ENCODE data around the gene B3GAT3.

B3GAT3 gene

DNA sequence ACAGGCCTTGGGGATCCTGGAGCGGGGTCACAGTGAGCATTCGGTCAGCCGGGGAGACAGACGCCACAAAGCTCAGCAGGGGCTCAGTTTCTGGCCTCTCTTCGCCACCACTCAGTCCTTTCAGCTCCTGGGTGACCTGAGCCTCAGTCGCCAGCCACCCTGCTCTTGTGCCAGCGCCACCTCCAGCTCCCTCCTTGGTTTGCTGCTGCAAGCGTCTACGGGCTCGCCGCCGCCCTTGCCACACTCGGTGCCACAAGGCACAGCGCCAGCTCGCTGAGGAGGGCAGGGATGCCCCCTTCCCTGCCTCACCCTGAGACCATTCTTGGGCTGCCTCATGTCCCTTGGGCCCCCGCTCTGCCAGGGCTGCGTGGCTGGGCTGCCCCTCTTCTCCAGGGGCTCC, 46.6 kb downstream of the B3GAT3 start:
- Histone ChIP-seq H3K4me3 (ENCODE audit: low read depth, low read length) (no peak overlapping the region), H3K9me3 (ENCODE audit: insufficient read depth, low read depth, low read length) (no peaks in the 10 kb centered on the region), H2BK120ac (ENCODE audit: insufficient read depth, low read length, poor library complexity) (no peak overlapping the region), H3K23ac (ENCODE audit: low read length) (no peak overlapping the region), H4K8ac (ENCODE audit: low read depth, low read length) (no peak overlapping the region), H2BK12ac (ENCODE audit: low read length) (no peak overlapping the region), H3K9ac (ENCODE audit: low read length) (peak overlapping the region; percentile 41), H3K4me2 (ENCODE audit: low read length) (peak overlapping the region; percentile 88), H4K12ac (ENCODE audit: low read depth, low read length) (no peak overlapping the region), H3K79me1 (ENCODE audit: low read length) (peaks cover 12% of the 10 kb centered on the region), H2AK5ac (ENCODE audit: low read length) (no peak overlapping the region), H2AFZ (ENCODE audit: insufficient read depth, low read length, poor library complexity) (no peak overlapping the region), H3K4ac (ENCODE audit: low read depth, low read length) (peak overlapping the region; percentile 6), H3K79me2 (ENCODE audit: control insufficient read depth, insufficient read depth, low read length, poor library complexity) (peaks cover 15% of the 10 kb centered on the region), H3K36me3 (ENCODE audit: control insufficient read depth in 1 of 2, insufficient read depth in 2 of 2, low read length in 2 of 2) (peaks cover 39 to 51% of the 10 kb centered on the region in 2 experiments), H4K91ac (ENCODE audit: low read depth, low read length) (no peak overlapping the region), H2BK5ac (ENCODE audit: low read depth, low read length, poor library complexity) (no peak overlapping the region), H3K14ac (ENCODE audit: low read length) (peak overlapping the region; percentile 5), H3K4me1 (ENCODE audit: control insufficient read depth in 1 of 2, insufficient read depth in 2 of 2, low read length in 2 of 2) (peaks cover 11 to 13% of the 10 kb centered on the region in 2 experiments), H3K18ac (ENCODE audit: low read length) (peak overlapping the region; percentile 5), H3K27ac (ENCODE audit: low read depth, low read length) (no peak overlapping the region), H3K27me3 (ENCODE audit: insufficient read depth, low read length) (no peaks in the 10 kb centered on the region)
- WGBS (ENCODE audit: extremely low coverage, insufficient coverage, insufficient read length), result no CpG with 5 or more reads among the region's 17 CpGs
- DNase-seq, result no peak

DNA sequence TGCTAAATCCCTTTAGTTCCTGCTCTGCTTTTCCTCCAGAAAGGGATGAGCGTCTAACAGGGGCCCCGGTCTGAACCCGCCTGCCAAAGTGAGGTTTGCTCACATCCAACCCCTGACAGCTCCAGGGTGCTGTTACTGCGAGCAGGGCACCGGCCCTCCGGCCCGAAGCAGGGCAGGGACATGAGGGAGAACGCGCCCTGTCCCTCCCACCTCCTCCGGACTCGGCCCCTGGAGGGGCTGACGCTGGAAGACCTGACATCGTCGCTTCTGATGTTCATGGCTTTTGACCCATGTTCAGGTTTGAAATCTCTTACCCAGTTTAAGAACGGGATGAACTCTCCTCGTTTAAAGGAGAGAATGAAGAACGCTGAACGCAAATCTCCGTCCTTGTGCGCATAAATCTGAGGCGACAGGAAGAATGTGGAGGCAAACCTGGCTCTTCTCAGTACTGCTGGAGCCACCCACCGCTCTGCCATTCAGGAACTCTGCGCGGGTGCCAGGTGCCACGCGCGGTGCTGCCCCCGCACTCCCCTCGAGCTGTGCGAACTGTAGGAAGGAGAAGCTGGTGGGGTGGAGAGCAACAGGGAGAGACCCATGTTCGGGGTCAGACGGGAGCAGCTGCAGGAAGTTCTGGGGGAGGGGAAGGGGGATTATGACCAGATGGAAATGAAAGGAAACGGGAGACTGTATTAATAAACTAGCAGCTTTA, 47.3 kb downstream of the B3GAT3 start:
- Histone ChIP-seq H4K12ac (ENCODE audit: low read depth, low read length) (peak overlapping the region; percentile 61), H2AFZ (ENCODE audit: insufficient read depth, low read length, poor library complexity) (peak overlapping the region; percentile 41), H3K14ac (ENCODE audit: low read length) (peak overlapping the region; percentile 38), H2BK12ac (ENCODE audit: low read length) (no peak overlapping the region), H3K9ac (ENCODE audit: low read length) (peak overlapping the region; percentile 89), H3K23ac (ENCODE audit: low read length) (no peak overlapping the region), H3K4me3 (ENCODE audit: low read depth, low read length) (peak overlapping the region; percentile 75), H3K9me3 (ENCODE audit: insufficient read depth, low read depth, low read length) (no peaks in the 10 kb centered on the region), H3K27me3 (ENCODE audit: insufficient read depth, low read length) (no peaks in the 10 kb centered on the region), H3K18ac (ENCODE audit: low read length) (peak overlapping the region; percentile 51), H3K79me1 (ENCODE audit: low read length) (peaks cover 12% of the 10 kb centered on the region), H2AK5ac (ENCODE audit: low read length) (peak overlapping the region; percentile 12), H3K27ac (ENCODE audit: low read depth, low read length) (peak overlapping the region; percentile 53), H2BK5ac (ENCODE audit: low read depth, low read length, poor library complexity) (peak overlapping the region; percentile 42), H3K4me2 (ENCODE audit: low read length) (peak overlapping the region; percentile 88), H3K4ac (ENCODE audit: low read depth, low read length) (peak overlapping the region; percentile 41), H4K8ac (ENCODE audit: low read depth, low read length) (peak overlapping the region; percentile 76), H4K91ac (ENCODE audit: low read depth, low read length) (peak overlapping the region; percentile 84), H3K79me2 (ENCODE audit: control insufficient read depth, insufficient read depth, low read length, poor library complexity) (peaks cover 15% of the 10 kb centered on the region), H2BK120ac (ENCODE audit: insufficient read depth, low read length, poor library complexity) (peak overlapping the region; percentile 16), H3K36me3 (ENCODE audit: control insufficient read depth in 1 of 2, insufficient read depth in 2 of 2, low read length in 2 of 2) (peaks cover 42 to 55% of the 10 kb centered on the region in 2 experiments), H3K4me1 (ENCODE audit: control insufficient read depth in 1 of 2, insufficient read depth in 2 of 2, low read length in 2 of 2) (peaks cover 11 to 13% of the 10 kb centered on the region in 2 experiments)
- DNase-seq, result peak in 1 of 2 donors; percentile 42
- no CpG with 5 or more reads among the region's 33 CpGs for WGBS (ENCODE audit: extremely low coverage, insufficient coverage, insufficient read length)

DNA sequence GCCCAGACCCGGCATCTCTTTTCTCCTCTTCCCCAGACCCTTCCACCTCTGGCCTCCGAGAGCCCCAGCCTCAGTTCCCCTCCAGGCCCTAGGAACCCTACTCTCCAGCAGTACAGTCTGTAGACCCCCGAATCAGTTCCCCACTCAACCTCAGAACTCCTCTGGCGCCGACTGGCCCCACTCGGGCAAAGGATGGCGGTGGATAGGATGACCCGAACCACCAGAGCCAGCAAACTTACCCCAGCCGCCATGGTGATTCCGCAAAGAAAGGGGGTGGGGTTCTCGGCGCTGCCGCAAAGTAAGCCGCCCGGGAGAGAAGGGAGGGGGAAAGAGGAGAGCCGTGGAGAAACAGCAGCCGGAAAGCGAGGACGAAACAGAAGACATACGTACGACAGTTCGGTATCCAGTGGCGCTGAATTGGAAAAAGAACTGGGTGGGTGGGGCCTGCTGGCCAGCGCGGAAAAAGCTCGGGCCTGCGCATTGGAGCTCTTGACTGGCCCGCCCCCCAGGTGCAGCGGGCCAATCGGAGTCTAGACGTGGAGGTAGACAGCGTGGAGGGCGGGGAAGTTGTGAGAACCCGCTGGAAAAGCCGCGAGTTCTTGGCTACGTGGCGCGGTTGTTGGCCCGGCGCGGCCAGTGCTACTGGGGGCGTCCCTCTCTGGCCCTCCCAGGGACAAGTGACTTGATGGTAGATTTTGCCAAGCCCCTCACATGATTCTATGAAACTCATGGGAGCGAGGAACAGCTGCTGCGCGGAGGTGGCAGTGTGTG, 48.0 kb downstream of the B3GAT3 start, which contains the start of gene EEF1G:
Gene EEF1G, minus strand, starts transcription at position 300 of the 771 bp plus-strand sequence. Its CDS starts 49 bp downstream, at position 251.
- Histone ChIP-seq H3K4me1 (ENCODE audit: control insufficient read depth in 1 of 2, insufficient read depth in 2 of 2, low read length in 2 of 2) (peaks cover 11 to 13% of the 10 kb centered on the region in 2 experiments), H2AK5ac (ENCODE audit: low read length) (peak within 1 kb of the TSS; percentile 33), H3K36me3 (ENCODE audit: control insufficient read depth in 1 of 2, insufficient read depth in 2 of 2, low read length in 2 of 2) (peaks cover 45 to 59% of the 10 kb centered on the region in 2 experiments), H2BK5ac (ENCODE audit: low read depth, low read length, poor library complexity) (peak within 1 kb of the TSS; percentile 56), H3K4me2 (ENCODE audit: low read length) (peak within 1 kb of the TSS; percentile 88), H3K9ac (ENCODE audit: low read length) (peak within 1 kb of the TSS; percentile 89), H3K79me1 (ENCODE audit: low read length) (peaks cover 12% of the 10 kb centered on the region), H3K27ac (ENCODE audit: low read depth, low read length) (peak within 1 kb of the TSS; percentile 64), H2AFZ (ENCODE audit: insufficient read depth, low read length, poor library complexity) (peak within 1 kb of the TSS; percentile 41), H4K12ac (ENCODE audit: low read depth, low read length) (peak within 1 kb of the TSS; percentile 93), H3K27me3 (ENCODE audit: insufficient read depth, low read length) (no peaks in the 10 kb centered on the region), H3K23ac (ENCODE audit: low read length) (no peak within 1 kb of the TSS), H2BK120ac (ENCODE audit: insufficient read depth, low read length, poor library complexity) (peak within 1 kb of the TSS; percentile 73), H2BK12ac (ENCODE audit: low read length) (no peak within 1 kb of the TSS), H3K4ac (ENCODE audit: low read depth, low read length) (peak within 1 kb of the TSS; percentile 91), H3K79me2 (ENCODE audit: control insufficient read depth, insufficient read depth, low read length, poor library complexity) (peaks cover 15% of the 10 kb centered on the region), H3K4me3 (ENCODE audit: low read depth, low read length) (peak within 1 kb of the TSS; percentile 87), H4K91ac (ENCODE audit: low read depth, low read length) (peak within 1 kb of the TSS; percentile 84), H3K14ac (ENCODE audit: low read length) (peak within 1 kb of the TSS; percentile 78), H3K9me3 (ENCODE audit: insufficient read depth, low read depth, low read length) (no peaks in the 10 kb centered on the region), H4K8ac (ENCODE audit: low read depth, low read length) (peak within 1 kb of the TSS; percentile 92), H3K18ac (ENCODE audit: low read length) (peak within 1 kb of the TSS; percentile 80)
- peak; percentile 100 for DNase-seq
- WGBS (ENCODE audit: extremely low coverage, insufficient coverage, insufficient read length), result no CpG with 5 or more reads among the region's 46 CpGs

DNA sequence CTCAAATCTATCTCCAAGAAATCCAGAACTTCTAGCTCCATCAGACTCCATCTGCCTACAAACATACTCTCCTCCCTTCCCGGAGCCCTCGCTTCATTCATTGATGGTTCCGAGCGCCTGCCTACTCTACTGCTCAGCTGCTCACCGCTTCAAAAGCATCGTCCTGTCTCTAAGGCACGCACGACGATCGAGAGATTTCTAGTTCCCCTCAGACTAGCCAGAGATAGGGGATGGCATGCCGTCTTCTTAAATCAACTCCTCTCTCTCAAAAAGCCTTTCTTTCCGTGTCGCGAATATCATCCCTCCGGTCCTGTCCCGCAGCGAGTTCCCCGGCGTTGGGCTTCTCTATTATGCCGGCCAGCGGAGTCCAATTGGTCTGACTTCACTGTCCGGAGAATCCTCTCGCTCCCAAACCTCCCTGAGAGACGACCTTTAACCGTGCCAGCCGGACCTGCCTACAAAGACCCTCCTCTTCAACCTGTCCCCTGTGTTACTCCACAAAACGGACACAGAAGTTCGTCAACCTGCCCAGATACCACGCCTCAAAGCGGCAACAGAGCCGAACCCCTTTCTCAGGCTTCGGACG, 48.7 kb downstream of the B3GAT3 start:
- DNase-seq, result peak in 1 of 2 donors; percentile 42
- WGBS (ENCODE audit: extremely low coverage, insufficient coverage, insufficient read length), result no CpG with 5 or more reads among the region's 33 CpGs
- peak overlapping the region; percentile 92 for H4K8ac ChIP-seq (ENCODE audit: low read depth, low read length)

More for the DNA sequence above, 48.7 kb downstream of the B3GAT3 start:
- Histone ChIP-seq H3K36me3 (ENCODE audit: control insufficient read depth in 1 of 2, insufficient read depth in 2 of 2, low read length in 2 of 2) (peaks cover 45 to 59% of the 10 kb centered on the region in 2 experiments), H2BK5ac (ENCODE audit: low read depth, low read length, poor library complexity) (peak overlapping the region; percentile 56), H2BK12ac (ENCODE audit: low read length) (no peak overlapping the region), H3K9ac (ENCODE audit: low read length) (peak overlapping the region; percentile 86), H3K14ac (ENCODE audit: low read length) (peak overlapping the region; percentile 78), H3K9me3 (ENCODE audit: insufficient read depth, low read depth, low read length) (no peaks in the 10 kb centered on the region), H3K79me1 (ENCODE audit: low read length) (peaks cover 12% of the 10 kb centered on the region), H4K91ac (ENCODE audit: low read depth, low read length) (peak overlapping the region; percentile 69), H3K79me2 (ENCODE audit: control insufficient read depth, insufficient read depth, low read length, poor library complexity) (peaks cover 15% of the 10 kb centered on the region), H3K4me2 (ENCODE audit: low read length) (peak overlapping the region; percentile 62), H4K12ac (ENCODE audit: low read depth, low read length) (peak overlapping the region; percentile 93), H3K4ac (ENCODE audit: low read depth, low read length) (peak overlapping the region; percentile 91), H3K18ac (ENCODE audit: low read length) (peak overlapping the region; percentile 80), H2AFZ (ENCODE audit: insufficient read depth, low read length, poor library complexity) (no peak overlapping the region), H3K27ac (ENCODE audit: low read depth, low read length) (peak overlapping the region; percentile 64), H2AK5ac (ENCODE audit: low read length) (peak overlapping the region; percentile 33), H2BK120ac (ENCODE audit: insufficient read depth, low read length, poor library complexity) (peak overlapping the region; percentile 73), H3K27me3 (ENCODE audit: insufficient read depth, low read length) (no peaks in the 10 kb centered on the region), H3K4me1 (ENCODE audit: control insufficient read depth in 1 of 2, insufficient read depth in 2 of 2, low read length in 2 of 2) (peaks cover 11 to 13% of the 10 kb centered on the region in 2 experiments), H3K4me3 (ENCODE audit: low read depth, low read length) (peak overlapping the region; percentile 87), H3K23ac (ENCODE audit: low read length) (no peak overlapping the region)

Measured in trophoblast cell (in vitro differentiated cells and primary cell).